OCI-LY7 (cell line): ENCODE measurements around the gene WFDC13.
"Not testable (repeated sequence)": the region's sequence is repeated elsewhere in the genome, so short reads cannot be mapped to it uniquely, and the experiment has no call there.

Experiments used
- CTCF ChIP-seq: fragments of 200-600 bp; sonication (generic); conservative IDR thresholded peaks from 2 replicates; pipeline ENCODE4 v1.5.1; 2014; ENCODE audit warnings: mild to moderate bottlenecking, antibody characterized with exemption, low read length, moderate library complexity, mixed read lengths
- EZH2phosphoT487 ChIP-seq: fragments of 200-600 bp; sonication (generic); IDR thresholded peaks from 2 replicates; pipeline ENCODE4 v1.6.1; 2018; ENCODE audit warnings: low read depth, borderline replicate concordance, mild to moderate bottlenecking, mixed run types, antibody characterized with exemption, low read length, moderate library complexity, mixed read lengths

DNA sequence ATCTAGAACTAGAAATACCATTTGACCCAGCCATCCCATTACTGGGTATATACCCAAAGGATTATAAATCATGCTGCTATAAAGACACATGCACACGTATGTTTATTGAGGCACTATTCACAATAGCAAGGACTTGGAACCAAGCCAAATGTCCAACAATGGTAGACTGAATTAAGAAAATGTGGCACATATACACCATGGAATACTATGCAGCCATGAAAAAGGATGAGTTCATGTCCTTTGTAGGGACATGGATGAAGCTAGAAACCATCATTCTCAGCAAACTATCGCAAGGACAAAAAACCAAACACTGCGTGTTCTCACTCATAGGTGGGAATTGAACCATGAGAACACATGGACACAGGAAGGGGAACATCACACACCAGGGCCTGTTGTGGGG is 44.8 kb upstream of the WFDC13 start:
- TF ChIP-seq CTCF, EZH2phosphoT487: not testable (repeated sequence)
